Neural cell (in vitro differentiated cells): Measurements from ENCODE around the gene PPP2R5A. TPM values are rescaled to one million over a fixed set of nuclear protein-coding genes. Genes with fewer than 3 reads are reported as not detected.
A peak's percentile ranks its signal among the peaks of the same experiment; 100 is the strongest.

Source experiments
- H2AFZ ChIP-seq: fragments of 200-600, 300-800 bp; sonication (generic), shearing (Covaris generic); 2 replicates; pipeline ENCODE4 v1.6.0; 2014; ENCODE audit warnings: low read depth, mild to moderate bottlenecking, antibody characterized with exemption, low read length, moderate library complexity
- H3F3A ChIP-seq: fragments of 200-600 bp; shearing (Covaris generic); 2 replicates; pipeline ENCODE4 v1.6.1; 2016; ENCODE audit warnings: mild to moderate bottlenecking, moderate library complexity, mixed read lengths, antibody characterized with exemption, low read length; ENCODE audit not compliant: insufficient read depth, poor library complexity, severe bottlenecking
- H3K27ac ChIP-seq: fragments of 200-600, 300-800 bp; sonication (generic), shearing (Covaris generic); 2 replicates; pipeline ENCODE4 v1.5.1; 2014; ENCODE audit warnings: mild to moderate bottlenecking, low read length, moderate library complexity
- H3K27me3 ChIP-seq: fragments of 300-800, 200-600 bp; sonication (generic), shearing (Covaris generic); 2 replicates; pipeline ENCODE4 v1.6.0; 2014; ENCODE audit warnings: mild to moderate bottlenecking, low read depth, low read length, moderate library complexity; ENCODE audit not compliant: insufficient read depth
- H3K36me3 ChIP-seq: fragments of 300-800, 200-600 bp; sonication (generic), shearing (Covaris generic); 2 replicates; pipeline ENCODE4 v1.5.1; 2014; ENCODE audit warnings: mild to moderate bottlenecking, antibody characterized with exemption, low read length, moderate library complexity; ENCODE audit not compliant: insufficient read depth
- H3K4me2 ChIP-seq: fragments of 300-800, 200-600 bp; sonication (generic), shearing (Covaris generic); 2 replicates; pipeline ENCODE4 v1.6.0; 2014; ENCODE audit warnings: mild to moderate bottlenecking, low read length
- H3K4me3 ChIP-seq: fragments of 300-800, 200-600 bp; sonication (generic), shearing (Covaris generic); 2 replicates; pipeline ENCODE4 v1.5.1; 2014; ENCODE audit warnings: mild to moderate bottlenecking, low read length, moderate library complexity
- H3K79me2 ChIP-seq: fragments of 200-600 bp; shearing (Covaris generic); replicated peaks from 2 replicates; pipeline ENCODE4 v1.6.0; 2014; ENCODE audit warnings: mild to moderate bottlenecking, low read length, moderate library complexity; ENCODE audit not compliant: insufficient read depth
- H3K9ac ChIP-seq: fragments of 300-800, 200-600 bp; sonication (generic), shearing (Covaris generic); 2 replicates; pipeline ENCODE4 v1.6.1; 2016; ENCODE audit warnings: mild to moderate bottlenecking, low read length, mixed read lengths
- H3K9me2 ChIP-seq: fragments of 200-600 bp; shearing (Covaris generic); 2 replicates; pipeline ENCODE4 v1.6.1; 2016; ENCODE audit warnings: mild to moderate bottlenecking, low read length, mixed read lengths; ENCODE audit not compliant: insufficient read depth
- H3K9me3 ChIP-seq: fragments of 200-600, 300-800 bp; sonication (generic), shearing (Covaris generic); 2 replicates; pipeline ENCODE4 v1.6.1; 2016; ENCODE audit warnings: mild to moderate bottlenecking, mixed run types, low read length, moderate library complexity, mixed read lengths
- H4K20me1 ChIP-seq: fragments of 200-600 bp; shearing (Covaris generic); 2 replicates; pipeline ENCODE4 v1.6.1; 2016; ENCODE audit warnings: mild to moderate bottlenecking, mixed run types; ENCODE audit not compliant: insufficient read depth
- EP300 ChIP-seq: fragments of 450-650 bp; conservative IDR thresholded peaks from 2 replicates; pipeline ENCODE4 v1.6.1; 2014; ENCODE audit warnings: antibody characterized with exemption, mild to moderate bottlenecking, moderate library complexity; ENCODE audit not compliant: poor library complexity, severe bottlenecking
- EZH2 ChIP-seq: fragments of 200-600, 300-800 bp; shearing (Covaris generic), sonication (generic); IDR thresholded peaks from 2 replicates; pipeline ENCODE4 v1.6.1; 2014; ENCODE audit warnings: antibody characterized with exemption, low read length, borderline replicate concordance, mild to moderate bottlenecking; ENCODE audit not compliant: insufficient read depth, poor library complexity, severe bottlenecking
- MXI1 ChIP-seq: fragments of 450-650 bp; conservative IDR thresholded peaks from 2 replicates; pipeline ENCODE4 v1.6.1; 2014; ENCODE audit warnings: antibody characterized with exemption, mild to moderate bottlenecking; ENCODE audit not compliant: poor library complexity, severe bottlenecking
- POLR2AphosphoS5 ChIP-seq: IDR thresholded peaks from 2 replicates; pipeline ENCODE4 v1.6.1; 2012
- RAD21 ChIP-seq: fragments of 450-650 bp; conservative IDR thresholded peaks from 2 replicates; pipeline ENCODE4 v1.6.1; 2014; ENCODE audit warnings: antibody characterized with exemption, mild to moderate bottlenecking, moderate library complexity
- SMC3 ChIP-seq: fragments of 450-650 bp; conservative IDR thresholded peaks from 2 replicates; pipeline ENCODE4 v1.6.1; 2014; ENCODE audit warnings: antibody characterized with exemption, mild to moderate bottlenecking, moderate library complexity; ENCODE audit not compliant: poor library complexity
- TAF1 ChIP-seq: IDR thresholded peaks from 2 replicates; pipeline ENCODE4 v1.6.1; 2012; ENCODE audit warnings: low read depth
- polyA minus RNA-seq: library from RNA; depleted of rRNA, polyadenylated mRNA; stranded (reverse); fragments of >200 nt; gene quantifications from 2 replicates; pipeline ENCODE4 v1.2.3, GENCODE V29; 2014
- polyA plus RNA-seq: library from polyadenylated mRNA; depleted of rRNA; stranded (reverse); fragments of >200 nt; gene quantifications from 2 replicates; pipeline ENCODE4 v1.2.3, GENCODE V29; 2014
- TF ChIP-seq, protein P1 (sequence below): fragments of 450-650 bp; IDR thresholded peaks from 2 replicates; pipeline ENCODE4 v1.5.1; 2014; ENCODE audit warnings: antibody characterized with exemption, mild to moderate bottlenecking, moderate library complexity; ENCODE audit not compliant: poor library complexity, severe bottlenecking
- TF ChIP-seq, protein P2 (sequence below): IDR thresholded peaks from 2 replicates; pipeline ENCODE4 v1.6.1; 2012; ENCODE audit warnings: borderline replicate concordance

PPP2R5A gene
- polyA plus RNA-seq, result 4.4 and 5.9 TPM in 2 replicates
- polyA minus RNA-seq, result 3.5 and 3.7 TPM in 2 replicates

DNA sequence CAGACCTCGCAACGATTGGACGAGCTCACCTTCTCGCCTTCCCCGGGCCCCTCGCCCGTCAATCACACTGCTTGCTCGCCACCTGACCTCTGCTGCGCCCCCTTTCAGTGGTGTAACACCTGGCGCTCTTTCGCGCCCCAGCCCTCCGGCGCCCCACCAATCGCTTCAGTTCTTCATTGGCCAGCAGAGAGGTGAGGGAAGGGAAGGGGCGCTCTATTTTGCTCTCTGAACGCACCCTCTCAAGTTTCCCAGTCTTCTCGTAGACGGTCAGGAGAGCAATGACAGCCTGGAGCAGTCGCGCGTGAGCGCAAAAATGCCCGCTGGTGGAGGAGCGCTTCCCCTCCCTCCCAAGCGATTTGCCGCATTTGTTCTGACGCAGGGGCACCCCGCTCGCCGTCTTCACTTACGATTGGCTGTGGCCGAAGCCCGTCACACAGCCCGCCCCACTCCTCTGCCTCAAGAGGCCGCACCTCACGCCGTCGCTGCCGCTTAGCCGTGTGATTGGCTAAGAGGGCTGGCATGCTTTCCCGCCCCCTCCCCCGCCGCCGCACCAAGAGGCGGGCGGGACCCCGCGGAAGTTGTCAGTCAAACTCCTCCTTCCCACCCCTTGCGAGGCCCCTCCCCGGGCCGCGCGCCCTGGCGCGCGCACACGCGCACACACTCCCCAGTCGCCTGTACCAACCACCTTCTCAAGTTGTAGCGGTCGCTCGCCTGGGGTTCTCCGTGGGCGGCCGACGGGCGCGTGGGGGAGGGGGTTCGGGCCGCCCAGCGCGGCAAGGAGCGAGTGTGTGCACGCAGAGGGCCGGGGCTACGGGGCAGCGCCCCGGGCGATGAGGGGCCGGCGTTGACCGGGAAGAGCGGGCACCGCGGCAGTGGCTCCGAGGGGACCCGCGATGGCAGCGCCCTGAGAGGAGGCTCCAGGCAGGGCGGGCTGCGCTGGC, at the start of gene PPP2R5A:
Gene PPP2R5A, plus strand, starts transcription at position 667 of the 941 bp plus-strand sequence. CDS start 701 bp downstream, outside the sequence.
- H3K79me2 ChIP-seq, result no peaks in the 10 kb centered on the region
- peak within 1 kb of the TSS; percentile 41 for H3K27ac ChIP-seq
- no peaks in the 10 kb centered on the region for H3K36me3 ChIP-seq

DNA sequence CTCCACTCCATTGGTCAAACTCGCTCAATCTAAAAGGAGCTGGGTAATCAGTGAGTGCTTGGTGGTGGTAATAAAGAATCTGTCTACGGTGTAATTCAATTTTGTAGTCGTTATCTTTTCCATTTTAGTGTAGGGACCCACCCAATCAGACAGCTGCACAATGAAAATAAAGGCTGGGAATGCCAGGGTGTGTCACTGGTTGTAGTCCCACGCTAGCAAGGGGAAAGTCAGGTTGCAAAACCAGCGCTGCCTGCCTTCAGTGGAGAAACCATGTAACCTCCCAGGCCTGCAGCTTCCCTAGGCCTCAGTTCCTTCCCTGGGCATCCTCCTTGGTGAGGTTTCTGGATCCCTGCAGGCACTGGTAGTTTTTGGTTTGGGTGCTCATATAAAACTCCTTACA, 49.4 kb upstream of the PPP2R5A start:
- Histone ChIP-seq H3F3A (no peaks in the 10 kb centered on the region), H3K36me3 (no peaks in the 10 kb centered on the region), H3K27ac (no peak overlapping the region), H3K9me3 (no peaks in the 10 kb centered on the region), H3K4me3 (no peak overlapping the region), H3K27me3 (no peaks in the 10 kb centered on the region), H3K4me2 (no peak overlapping the region), H3K9me2 (no peaks in the 10 kb centered on the region), H3K79me2 (no peaks in the 10 kb centered on the region), H2AFZ (no peak overlapping the region), H4K20me1 (no peaks in the 10 kb centered on the region), H3K9ac (no peak overlapping the region)
- TF ChIP-seq POLR2AphosphoS5, result no peak
- TF ChIP-seq, protein P1, sequence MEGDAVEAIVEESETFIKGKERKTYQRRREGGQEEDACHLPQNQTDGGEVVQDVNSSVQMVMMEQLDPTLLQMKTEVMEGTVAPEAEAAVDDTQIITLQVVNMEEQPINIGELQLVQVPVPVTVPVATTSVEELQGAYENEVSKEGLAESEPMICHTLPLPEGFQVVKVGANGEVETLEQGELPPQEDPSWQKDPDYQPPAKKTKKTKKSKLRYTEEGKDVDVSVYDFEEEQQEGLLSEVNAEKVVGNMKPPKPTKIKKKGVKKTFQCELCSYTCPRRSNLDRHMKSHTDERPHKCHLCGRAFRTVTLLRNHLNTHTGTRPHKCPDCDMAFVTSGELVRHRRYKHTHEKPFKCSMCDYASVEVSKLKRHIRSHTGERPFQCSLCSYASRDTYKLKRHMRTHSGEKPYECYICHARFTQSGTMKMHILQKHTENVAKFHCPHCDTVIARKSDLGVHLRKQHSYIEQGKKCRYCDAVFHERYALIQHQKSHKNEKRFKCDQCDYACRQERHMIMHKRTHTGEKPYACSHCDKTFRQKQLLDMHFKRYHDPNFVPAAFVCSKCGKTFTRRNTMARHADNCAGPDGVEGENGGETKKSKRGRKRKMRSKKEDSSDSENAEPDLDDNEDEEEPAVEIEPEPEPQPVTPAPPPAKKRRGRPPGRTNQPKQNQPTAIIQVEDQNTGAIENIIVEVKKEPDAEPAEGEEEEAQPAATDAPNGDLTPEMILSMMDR, result no peak
- TF ChIP-seq, protein P2, sequence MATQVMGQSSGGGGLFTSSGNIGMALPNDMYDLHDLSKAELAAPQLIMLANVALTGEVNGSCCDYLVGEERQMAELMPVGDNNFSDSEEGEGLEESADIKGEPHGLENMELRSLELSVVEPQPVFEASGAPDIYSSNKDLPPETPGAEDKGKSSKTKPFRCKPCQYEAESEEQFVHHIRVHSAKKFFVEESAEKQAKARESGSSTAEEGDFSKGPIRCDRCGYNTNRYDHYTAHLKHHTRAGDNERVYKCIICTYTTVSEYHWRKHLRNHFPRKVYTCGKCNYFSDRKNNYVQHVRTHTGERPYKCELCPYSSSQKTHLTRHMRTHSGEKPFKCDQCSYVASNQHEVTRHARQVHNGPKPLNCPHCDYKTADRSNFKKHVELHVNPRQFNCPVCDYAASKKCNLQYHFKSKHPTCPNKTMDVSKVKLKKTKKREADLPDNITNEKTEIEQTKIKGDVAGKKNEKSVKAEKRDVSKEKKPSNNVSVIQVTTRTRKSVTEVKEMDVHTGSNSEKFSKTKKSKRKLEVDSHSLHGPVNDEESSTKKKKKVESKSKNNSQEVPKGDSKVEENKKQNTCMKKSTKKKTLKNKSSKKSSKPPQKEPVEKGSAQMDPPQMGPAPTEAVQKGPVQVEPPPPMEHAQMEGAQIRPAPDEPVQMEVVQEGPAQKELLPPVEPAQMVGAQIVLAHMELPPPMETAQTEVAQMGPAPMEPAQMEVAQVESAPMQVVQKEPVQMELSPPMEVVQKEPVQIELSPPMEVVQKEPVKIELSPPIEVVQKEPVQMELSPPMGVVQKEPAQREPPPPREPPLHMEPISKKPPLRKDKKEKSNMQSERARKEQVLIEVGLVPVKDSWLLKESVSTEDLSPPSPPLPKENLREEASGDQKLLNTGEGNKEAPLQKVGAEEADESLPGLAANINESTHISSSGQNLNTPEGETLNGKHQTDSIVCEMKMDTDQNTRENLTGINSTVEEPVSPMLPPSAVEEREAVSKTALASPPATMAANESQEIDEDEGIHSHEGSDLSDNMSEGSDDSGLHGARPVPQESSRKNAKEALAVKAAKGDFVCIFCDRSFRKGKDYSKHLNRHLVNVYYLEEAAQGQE, result no peak
- no peak for TF ChIP-seq EP300
- TF ChIP-seq SMC3, result no peak
- no peak for TF ChIP-seq MXI1
- no peak for TF ChIP-seq TAF1
- no peak for TF ChIP-seq RAD21

More for the DNA sequence above, at the start of gene PPP2R5A:
- H3K4me3 ChIP-seq, result peak within 1 kb of the TSS; percentile 81
- no peaks in the 10 kb centered on the region for H3K27me3 ChIP-seq
- H3K9ac ChIP-seq, result peak within 1 kb of the TSS; percentile 66
- no peaks in the 10 kb centered on the region for H3F3A ChIP-seq
- H3K9me3 ChIP-seq, result no peaks in the 10 kb centered on the region
- no peaks in the 10 kb centered on the region for H3K9me2 ChIP-seq
- TF ChIP-seq, protein P2, result peak; percentile 50
- TF ChIP-seq POLR2AphosphoS5 (peak; percentile 26), TAF1 (peak; percentile 34), MXI1 (peak; percentile 67), SMC3 (no peak), EP300 (peak; percentile 47), EZH2 (no peak), RAD21 (no peak)
- TF ChIP-seq, protein P1, result peak; percentile 68
- no peaks in the 10 kb centered on the region for H4K20me1 ChIP-seq
- H2AFZ ChIP-seq, result peak within 1 kb of the TSS; percentile 57
- peak within 1 kb of the TSS; percentile 46 for H3K4me2 ChIP-seq
